DMS79 treated with DMSO at 0.1 percent for 48 hours (cell line): ENCODE data around the gene GUF1.
A peak's percentile ranks its signal among the peaks of the same experiment; 100 is the strongest.
"Not testable (repeated sequence)": the region's sequence is repeated elsewhere in the genome, so short reads cannot be mapped to it uniquely, and the experiment has no call there.

Experiments
- DNase-seq: peaks from one replicate; lab custom pipeline; 2025; lab: John Stamatoyannopoulos, UW

Gene GUF1

DNA sequence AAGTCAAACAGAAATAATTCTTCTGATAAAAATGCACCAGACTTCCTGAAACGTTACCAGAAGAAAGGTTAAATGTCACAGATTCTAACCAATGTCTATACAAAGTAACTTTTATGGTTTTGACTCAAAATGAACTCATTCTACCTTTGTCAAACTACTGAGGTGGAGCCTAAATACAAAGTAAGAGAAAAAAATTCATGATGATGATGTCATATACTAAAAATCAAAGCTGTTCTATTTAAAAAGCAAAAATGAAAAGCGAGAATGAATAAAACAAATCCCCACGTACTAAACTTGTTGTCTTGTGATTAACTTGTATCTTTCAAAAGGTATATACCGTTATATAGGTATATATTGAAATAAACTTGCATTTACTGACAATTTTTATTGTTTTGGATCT lies 26.5 kb downstream of the GUF1 start:
- no peak for DNase-seq

GRCh38 chr4:44713125-44713524 lies 34.9 kb downstream of the GUF1 start:
- no peak for DNase-seq

DNA sequence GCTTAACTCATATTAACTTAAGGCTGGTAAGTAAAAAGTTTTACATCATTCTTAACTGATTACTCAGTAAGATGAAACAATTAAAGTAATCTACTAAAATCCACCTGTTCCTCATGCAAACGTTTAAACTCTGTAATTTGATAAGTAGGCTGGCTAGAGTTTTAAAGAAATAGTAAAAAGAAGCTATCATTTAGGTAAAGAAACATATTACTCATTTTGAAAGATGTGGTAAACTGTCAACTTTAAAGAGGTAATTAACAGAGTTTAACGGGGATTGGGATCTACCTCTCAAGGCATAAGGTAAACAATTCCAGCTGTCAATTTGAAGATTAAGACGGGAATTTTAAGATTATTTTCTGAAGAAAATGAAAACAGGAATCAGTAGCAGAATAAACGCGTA lies 38.4 kb downstream of the GUF1 start:
- no peak for DNase-seq

DNA sequence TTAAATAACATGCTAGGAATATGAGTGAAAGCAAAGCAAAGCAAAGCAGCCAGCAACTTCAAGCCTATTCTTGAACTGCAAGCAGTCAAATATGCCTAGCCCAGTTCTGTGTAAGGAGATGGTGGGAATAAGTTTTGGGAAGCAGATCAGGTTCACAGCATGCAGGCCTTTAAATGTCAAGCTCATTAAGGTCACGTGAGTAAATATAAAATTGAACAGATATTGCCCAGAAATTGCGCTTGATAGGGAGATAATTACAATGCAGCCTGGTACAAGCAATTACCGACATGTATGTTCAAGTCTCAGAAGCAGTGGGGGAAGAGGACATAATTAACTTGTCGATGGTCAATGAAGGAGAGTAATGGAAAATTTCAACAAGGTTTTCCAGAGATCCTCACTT lies 42.2 kb downstream of the GUF1 start:
- DNase-seq: no peak

DNA sequence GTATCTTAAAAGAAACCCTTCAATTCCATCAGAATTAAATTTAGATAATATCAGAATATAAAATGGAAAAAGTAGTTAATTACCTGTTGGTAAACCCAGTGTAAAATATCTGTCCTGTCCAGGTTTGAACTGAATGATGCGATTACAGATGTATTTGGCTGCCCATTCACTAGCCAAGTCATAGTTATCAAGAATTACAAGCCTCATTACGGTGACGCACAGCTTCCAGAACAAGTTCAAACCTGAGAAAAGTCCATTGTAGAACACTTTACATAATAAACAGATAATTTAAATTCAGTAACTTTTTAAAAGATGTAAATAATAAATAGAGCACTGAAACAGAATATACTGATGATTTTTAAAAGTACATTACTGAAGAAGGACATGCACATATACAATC lies 43.8 kb downstream of the GUF1 start:
- no peak for DNase-seq

DNA sequence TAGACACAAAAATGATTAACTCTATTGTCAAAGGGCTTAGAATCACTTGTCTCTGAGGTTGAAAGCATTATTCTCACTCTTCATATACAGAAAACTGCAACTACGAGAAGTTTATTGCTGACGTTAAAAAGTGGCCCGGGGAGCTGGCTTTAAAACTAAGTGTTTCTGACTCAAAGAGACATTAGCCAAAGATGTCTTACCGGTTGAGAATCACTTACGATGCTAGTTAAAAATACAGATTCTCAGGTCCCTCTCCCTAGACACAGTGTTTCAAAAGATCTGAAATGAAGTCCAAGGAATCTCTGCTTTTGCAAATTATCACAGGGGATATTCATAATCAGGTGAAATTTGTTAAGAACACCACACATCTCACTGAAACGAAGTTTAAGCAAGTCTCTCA lies 46.9 kb downstream of the GUF1 start:
- no peak for DNase-seq

GRCh38 chr4:44725726-44726037 lies 47.5 kb downstream of the GUF1 start:
- no peak for DNase-seq

DNA sequence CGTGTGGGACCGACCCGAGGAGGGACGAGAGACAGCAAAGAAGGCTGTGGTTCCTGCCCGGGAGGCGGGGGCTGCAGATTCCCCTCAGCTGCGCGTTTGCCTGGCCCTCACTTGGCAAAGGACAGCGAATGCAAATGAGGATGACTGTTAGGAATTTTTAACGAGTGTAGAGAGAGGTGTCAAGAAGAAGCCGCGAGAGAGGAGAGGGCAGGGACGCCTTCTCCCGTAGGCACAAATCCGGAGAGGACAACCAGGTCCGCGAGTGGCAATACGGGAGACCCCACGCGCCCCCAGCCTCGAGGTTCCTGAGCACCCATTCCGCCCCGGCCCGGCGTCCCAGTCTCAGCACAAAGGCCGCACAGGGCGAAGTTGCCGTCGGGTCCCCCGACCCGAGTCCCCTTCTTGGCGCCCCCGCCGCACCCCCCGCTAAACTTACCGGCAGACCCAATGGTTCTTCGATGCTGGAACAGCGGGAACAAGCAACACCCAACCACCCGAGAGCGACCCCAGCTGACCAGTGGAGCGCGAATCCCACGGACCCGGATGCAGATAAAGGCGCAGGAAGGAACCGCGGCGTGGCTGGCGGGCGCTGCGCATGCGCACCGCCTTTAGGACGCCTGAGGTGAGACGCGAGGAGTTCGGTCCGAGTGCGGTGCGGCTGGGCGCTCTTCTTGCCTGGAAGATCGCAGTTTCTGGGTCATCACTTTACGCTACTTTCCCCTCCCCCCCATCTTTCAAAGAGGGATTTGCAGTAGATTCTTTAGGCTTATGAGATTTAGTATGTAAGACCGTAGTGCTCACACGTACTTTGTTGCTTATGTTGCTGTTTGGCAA lies 48.0 kb downstream of the GUF1 start, which contains the start of gene GNPDA2:
TSS of gene GNPDA2 (minus strand) at position 519 of the 834 bp plus-strand sequence. CDS start 4,349 bp downstream, outside the sequence.
- DNase-seq: peak; percentile 53

GRCh38 chr4:44727471-44727870 lies 49.3 kb downstream of the GUF1 start:
- DNase-seq: no peak

GRCh38 chr4:44728694-44729093 lies 50.5 kb downstream of the GUF1 start:
- not testable (repeated sequence) for DNase-seq

DNA sequence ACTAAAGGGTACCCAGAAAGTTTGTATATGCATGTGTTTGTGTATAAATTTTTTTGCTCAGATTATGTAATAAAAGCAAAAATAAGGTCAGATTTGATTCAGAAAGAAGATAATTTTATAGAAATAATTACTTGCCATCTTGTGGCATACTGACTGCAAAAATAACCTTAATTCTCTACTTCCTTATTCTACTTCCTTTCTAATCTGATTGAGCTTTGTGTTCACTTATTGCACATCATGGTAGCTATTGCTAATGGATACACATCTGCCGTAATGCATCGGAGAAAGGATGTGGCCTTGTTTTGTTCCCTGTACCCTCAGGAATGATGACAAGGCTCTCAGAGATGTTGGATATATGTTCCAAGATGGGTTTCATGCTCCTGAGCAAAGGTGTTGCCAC lies 58.7 kb downstream of the GUF1 start:
- no peak for DNase-seq

DNA sequence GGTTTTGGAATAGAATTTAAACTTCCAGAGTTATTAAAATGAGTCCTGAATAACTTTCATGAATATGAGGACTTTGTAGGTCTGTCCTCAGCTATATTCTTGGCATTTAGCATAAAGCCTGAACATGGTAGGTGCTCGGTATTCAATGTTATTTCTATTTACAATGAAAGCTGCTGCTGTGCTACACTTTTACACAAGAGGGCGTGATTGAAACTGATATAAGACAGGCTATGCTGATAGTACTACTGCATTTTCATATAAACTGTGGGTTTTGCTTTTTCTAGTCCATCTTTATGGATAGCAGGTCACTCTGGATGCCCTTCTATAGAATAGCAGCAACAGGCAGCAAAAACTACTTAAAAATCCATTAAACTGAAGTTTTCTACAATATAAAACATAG lies 60.4 kb downstream of the GUF1 start:
- DNase-seq: no peak

DNA sequence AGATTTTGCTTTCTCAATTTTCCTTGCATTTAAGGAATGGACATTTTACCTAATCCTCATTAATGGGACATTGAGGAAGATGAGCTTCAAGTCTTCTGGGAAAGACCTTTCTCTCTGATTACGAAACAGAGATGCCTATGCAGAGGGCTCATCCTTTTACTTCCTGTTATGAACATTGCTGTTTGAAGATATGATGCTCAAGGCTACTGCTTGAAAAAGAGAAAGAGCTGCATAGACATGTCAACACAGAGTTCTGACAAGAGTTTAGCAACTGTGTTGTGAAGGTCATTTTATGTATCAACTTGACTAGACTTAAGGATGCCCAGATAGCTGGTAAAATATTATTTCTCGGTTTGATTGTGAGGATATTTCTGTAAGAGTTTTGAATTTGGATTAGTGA lies 62.0 kb downstream of the GUF1 start:
- DNase-seq: no peak
